ENCODE measurements around the gene CLDN24. TPM values are rescaled to one million over a fixed set of nuclear protein-coding genes. Genes with fewer than 3 reads are reported as not detected.

CLDN24 gene
- polyA plus RNA-seq, 2 of the 4 experiments (the other 2 are of a cell fraction) = not detected

GRCh38 chr4:183287309-183287659 lies 34.9 kb downstream of the CLDN24 start:
- CTCF ChIA-PET = interaction anchor here (1.0 to 1.3 kb wide), 2 partner anchors 10 to 214 kb away, joined by 4 to 5 read pairs; no protein-coding TSS in a partner anchor

GRCh38 chr4:183286590-183287308 lies 35.5 kb downstream of the CLDN24 start:
- ChIA-PET CTCF (interaction anchor here (1.0 to 1.3 kb wide), 2 partner anchors 10 to 213 kb away, joined by 4 to 5 read pairs; no protein-coding TSS in a partner anchor), POLR2A (no interaction called here)
- Histone ChIP-seq H3K4me1 (peaks cover 9% of the 10 kb centered on the region; the same call in 1 of the 3 replicates), H3K4me2 (peak overlapping the region; percentile 32; the same call in 1 of the 3 replicates), H3K9me3 (no peaks in the 10 kb centered on the region), H3K27ac (0 out of 6 replicates have a peak overlapping the region, but pooled peaks of 1 of the 2 experiments have one; percentile 24), H3K4me3 (no peak overlapping the region)
- TF ChIP-seq JUN (IDR thresholded peaks at IDR 0.05) (no peak), CHD2 (IDR thresholded peaks at IDR 0.05; ENCODE audit: low read length, partially characterized antibody) (no peak), USF2 (IDR thresholded peaks at IDR 0.05) (no peak), KDM1A (IDR thresholded peaks at IDR 0.05; ENCODE audit: low read depth) (no peak), HMGXB4 (CRISPR knock-in tag; IDR thresholded peaks at IDR 0.05; ENCODE audit: borderline replicate concordance) (no peak)
- DNase-seq (ENCODE audit: low read depth in 1 of 2, low spot score in 1 of 2) = no peak
- FAIRE-seq = no peak
- ATAC-seq = 0 out of 6 replicates have a peak, but pooled peaks of 1 of the 2 experiments have one; percentile 34
- WGBS (ENCODE audit: missing lambda C conversion rate) = 94% methylated on average over 11 of the region's 11 CpGs

More at GRCh38 chr4:183287309-183287659, 34.9 kb downstream of the CLDN24 start:
- POLR2A ChIA-PET = no interaction called here
- FAIRE-seq (no peak), ATAC-seq (no peak), DNase-seq (ENCODE audit: low read depth in 1 of 2, low spot score in 1 of 2) (no peak)
- no peak overlapping the region for H3K27ac ChIP-seq
- H3K4me1 ChIP-seq = peaks cover 9% of the 10 kb centered on the region; the same call in 1 of the 3 replicates
- no peak overlapping the region for H3K4me3 ChIP-seq
- H3K9me3 ChIP-seq = no peaks in the 10 kb centered on the region
- 12% methylated on average over 2 of the region's 2 CpGs for WGBS (ENCODE audit: missing lambda C conversion rate)
- TF ChIP-seq RAD21 (conservative IDR thresholded peaks at IDR 0.05 in 1 of 2, IDR thresholded peaks at IDR 0.05 in 1 of 2) = no peak
- no peak for TF ChIP-seq TP53 (CRISPR knock-in tag; IDR thresholded peaks at IDR 0.05)
- TF ChIP-seq ZC3H11A (IDR thresholded peaks at IDR 0.05) = no peak
- TF ChIP-seq MAX (IDR thresholded peaks at IDR 0.05) = no peak
- TF ChIP-seq CBX2 (IDR thresholded peaks at IDR 0.05; ENCODE audit: borderline replicate concordance, low read depth) = no peak
- no peak for TF ChIP-seq BHLHE40 (IDR thresholded peaks at IDR 0.05; ENCODE audit: low read depth, low read length)
- TF ChIP-seq JUNB (IDR thresholded peaks at IDR 0.05) = no peak
- no peak for TF ChIP-seq HOXB5 (CRISPR knock-in tag; IDR thresholded peaks at IDR 0.05)
- no peak for TF ChIP-seq RARB (CRISPR knock-in tag; IDR thresholded peaks at IDR 0.05)
- no peak for TF ChIP-seq CBX8 (IDR thresholded peaks at IDR 0.05)
- TF ChIP-seq FOSB (CRISPR knock-in tag; IDR thresholded peaks at IDR 0.05) = no peak
- TF ChIP-seq ATOH8 (CRISPR knock-in tag; IDR thresholded peaks at IDR 0.05; ENCODE audit: low read depth) = no peak
- TF ChIP-seq TFCP2L1 (CRISPR knock-in tag; IDR thresholded peaks at IDR 0.05) = no peak
- no peak for TF ChIP-seq HDAC2 (IDR thresholded peaks at IDR 0.05)
- TF ChIP-seq PBX3 (IDR thresholded peaks at IDR 0.05) = no peak
- TF ChIP-seq CHD4 (IDR thresholded peaks at IDR 0.05; ENCODE audit: borderline replicate concordance) = no peak
- TF ChIP-seq EHF (CRISPR knock-in tag; IDR thresholded peaks at IDR 0.05) = no peak
- H3K4me2 ChIP-seq = peak overlapping the region; percentile 32; the same call in 1 of the 3 replicates
